PC-9 (cell line): ENCODE data around the gene PADI3.

Experiments
- EZH2 ChIP-seq: fragments of 200-600 bp; sonication (generic); IDR thresholded peaks from 2 replicates; pipeline ENCODE4 v1.8.0; 2017; ENCODE audit warnings: antibody characterized with exemption, low read depth
- TF ChIP-seq, protein P1 (sequence below): fragments of 200-600 bp; sonication (generic); conservative IDR thresholded peaks from 2 replicates; pipeline ENCODE4 v1.6.1; 2017; ENCODE audit warnings: mixed run types, antibody characterized with exemption, mild to moderate bottlenecking, moderate library complexity

DNA sequence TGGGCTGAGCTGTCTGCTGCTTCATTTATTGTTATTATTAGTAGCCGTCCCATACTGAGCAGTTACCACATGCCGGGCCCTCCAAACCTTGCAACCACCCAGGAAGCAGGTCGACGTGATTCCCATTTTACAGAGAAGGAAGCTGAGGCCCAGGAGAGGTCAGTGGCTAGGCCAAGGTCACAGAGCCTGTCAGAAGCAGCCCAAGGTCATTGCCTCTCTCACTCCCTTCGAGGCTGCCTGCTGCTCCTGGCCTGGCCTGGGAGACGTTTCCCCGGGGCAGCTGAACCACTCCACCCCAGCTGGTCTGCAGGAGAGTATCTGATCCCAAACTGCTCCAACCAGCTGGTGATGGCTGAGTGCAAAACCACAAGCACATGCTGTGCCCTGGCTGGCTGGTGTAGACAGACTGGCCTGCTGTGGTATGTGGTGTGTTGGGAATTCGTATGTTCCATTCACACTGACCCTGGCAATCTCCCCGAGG, 65.6 kb downstream of the PADI3 start:
- TF ChIP-seq, protein P1, sequence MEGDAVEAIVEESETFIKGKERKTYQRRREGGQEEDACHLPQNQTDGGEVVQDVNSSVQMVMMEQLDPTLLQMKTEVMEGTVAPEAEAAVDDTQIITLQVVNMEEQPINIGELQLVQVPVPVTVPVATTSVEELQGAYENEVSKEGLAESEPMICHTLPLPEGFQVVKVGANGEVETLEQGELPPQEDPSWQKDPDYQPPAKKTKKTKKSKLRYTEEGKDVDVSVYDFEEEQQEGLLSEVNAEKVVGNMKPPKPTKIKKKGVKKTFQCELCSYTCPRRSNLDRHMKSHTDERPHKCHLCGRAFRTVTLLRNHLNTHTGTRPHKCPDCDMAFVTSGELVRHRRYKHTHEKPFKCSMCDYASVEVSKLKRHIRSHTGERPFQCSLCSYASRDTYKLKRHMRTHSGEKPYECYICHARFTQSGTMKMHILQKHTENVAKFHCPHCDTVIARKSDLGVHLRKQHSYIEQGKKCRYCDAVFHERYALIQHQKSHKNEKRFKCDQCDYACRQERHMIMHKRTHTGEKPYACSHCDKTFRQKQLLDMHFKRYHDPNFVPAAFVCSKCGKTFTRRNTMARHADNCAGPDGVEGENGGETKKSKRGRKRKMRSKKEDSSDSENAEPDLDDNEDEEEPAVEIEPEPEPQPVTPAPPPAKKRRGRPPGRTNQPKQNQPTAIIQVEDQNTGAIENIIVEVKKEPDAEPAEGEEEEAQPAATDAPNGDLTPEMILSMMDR, result no peak
- TF ChIP-seq EZH2, result no peak
